Measurements from ENCODE around the gene ADARB1.

Gene ADARB1

GRCh38 chr21:45235488-45235887 lies 161.1 kb downstream of the ADARB1 start:
- DNase-seq (ENCODE audit: low spot score): no peak
- Histone ChIP-seq H3K27ac (no peak overlapping the region), H3K4me3 (no peak overlapping the region)
- TF ChIP-seq CTCF (IDR thresholded peaks at IDR 0.05): no peak

- no peak for TF ChIP-seq CTCF (IDR thresholded peaks at IDR 0.05)
- no peak overlapping the region for H3K4me3 ChIP-seq
- DNase-seq (ENCODE audit: low spot score): no peak
- H3K27ac ChIP-seq: no peak overlapping the region
These were observed 162.1 kb downstream of the ADARB1 start for GRCh38 chr21:45236481-45236880.

GRCh38 chr21:45237401-45237800 lies 163.0 kb downstream of the ADARB1 start:
- H3K4me3 ChIP-seq: no peak overlapping the region
- no peak for TF ChIP-seq CTCF (IDR thresholded peaks at IDR 0.05)
- no peak overlapping the region for H3K27ac ChIP-seq
- DNase-seq (ENCODE audit: low spot score): no peak

- DNase-seq (ENCODE audit: low spot score): no peak
- no peak for TF ChIP-seq CTCF (IDR thresholded peaks at IDR 0.05)
- no peak overlapping the region for H3K4me3 ChIP-seq
These were observed 167.0 kb downstream of the ADARB1 start for GRCh38 chr21:45241357-45241756.

GRCh38 chr21:45243603-45244002 lies 169.2 kb downstream of the ADARB1 start:
- DNase-seq (ENCODE audit: low spot score): no peak
- no peak for TF ChIP-seq CTCF (IDR thresholded peaks at IDR 0.05)
- H3K4me3 ChIP-seq: no peak overlapping the region
- no peak overlapping the region for H3K27ac ChIP-seq

More at GRCh38 chr21:45241357-45241756, 167.0 kb downstream of the ADARB1 start:
- no peak overlapping the region for H3K27ac ChIP-seq

- no peak for TF ChIP-seq CTCF (IDR thresholded peaks at IDR 0.05)
- H3K4me3 ChIP-seq: no peak overlapping the region
- peak; percentile 40 for DNase-seq (ENCODE audit: low spot score)
- H3K27ac ChIP-seq: no peak overlapping the region
These were observed 170.5 kb downstream of the ADARB1 start for GRCh38 chr21:45244799-45245340.
